GM23248 (cell line): ENCODE data around the gene AAMP. TPM values are rescaled to one million over a fixed set of nuclear protein-coding genes. Genes with fewer than 3 reads are reported as not detected.

Experiments
- DNase-seq: peaks from one replicate; pipeline ENCODE4 v3.0.0-alpha.2; 2015
- H2AFZ ChIP-seq: fragments of 200-600 bp; sonication (generic); 2 replicates; pipeline ENCODE4 v1.6.1; 2016; ENCODE audit warnings: antibody characterized with exemption
- H3F3A ChIP-seq: fragments of 200-600 bp; sonication (generic); 2 replicates; pipeline ENCODE4 v1.6.1; 2016; ENCODE audit warnings: mild to moderate bottlenecking, antibody characterized with exemption, mixed run types; ENCODE audit not compliant: insufficient read depth
- H3K27ac ChIP-seq: fragments of 200-600 bp; sonication (generic); 2 replicates; pipeline ENCODE4 v1.5.1; 2016; ENCODE audit warnings: mild to moderate bottlenecking
- H3K27me3 ChIP-seq: fragments of 200-600 bp; sonication (generic); replicated peaks from 2 replicates; pipeline ENCODE4 v1.6.1; 2016; ENCODE audit warnings: mild to moderate bottlenecking; ENCODE audit not compliant: insufficient read depth
- H3K36me3 ChIP-seq: fragments of 200-600 bp; sonication (generic); 2 replicates; pipeline ENCODE4 v1.6.1; 2016; ENCODE audit warnings: low read depth, mild to moderate bottlenecking
- H3K4me1 ChIP-seq: fragments of 200-600 bp; sonication (generic); 2 replicates; pipeline ENCODE4 v1.6.1; 2016; ENCODE audit warnings: mild to moderate bottlenecking; ENCODE audit not compliant: insufficient read depth
- H3K4me2 ChIP-seq: fragments of 200-600 bp; sonication (generic); one replicate; pipeline ENCODE4 v1.6.1; 2016; ENCODE audit warnings: mild to moderate bottlenecking; ENCODE audit not compliant: unreplicated experiment
- H3K4me3 ChIP-seq: fragments of 200-600 bp; sonication (generic); 2 replicates; pipeline ENCODE4 v1.5.1; 2016; ENCODE audit warnings: mild to moderate bottlenecking
- H3K79me2 ChIP-seq: fragments of 200-600 bp; sonication (generic); 2 replicates; pipeline ENCODE4 v1.6.1; 2016; ENCODE audit warnings: mild to moderate bottlenecking; ENCODE audit not compliant: insufficient read depth
- H3K9ac ChIP-seq: fragments of 200-600 bp; sonication (generic); 2 replicates; pipeline ENCODE4 v1.6.1; 2016; ENCODE audit warnings: mild to moderate bottlenecking
- H3K9me2 ChIP-seq: fragments of 200-600 bp; sonication (generic); 2 replicates; pipeline ENCODE4 v1.6.1; 2016; ENCODE audit warnings: mixed run types, mild to moderate bottlenecking, moderate library complexity; ENCODE audit not compliant: insufficient read depth
- H3K9me3 ChIP-seq: fragments of 200-600 bp; sonication (generic); one replicate; pipeline ENCODE4 v1.6.1; 2017; ENCODE audit warnings: low read depth
- H4K20me1 ChIP-seq: fragments of 200-600 bp; sonication (generic); 2 replicates; pipeline ENCODE4 v1.6.0; 2016; ENCODE audit not compliant: insufficient read depth
- EZH2 ChIP-seq: fragments of 200-600 bp; sonication (generic); IDR thresholded peaks from 2 replicates; pipeline ENCODE4 v1.6.1; 2018; ENCODE audit warnings: antibody characterized with exemption, mild to moderate bottlenecking; ENCODE audit not compliant: insufficient read depth, poor library complexity, severe bottlenecking
- EZH2phosphoT487 ChIP-seq: fragments of 200-600 bp; sonication (generic); IDR thresholded peaks from 2 replicates; pipeline ENCODE4 v1.6.1; 2018; ENCODE audit warnings: antibody characterized with exemption, moderate library complexity, mild to moderate bottlenecking, low read depth; ENCODE audit not compliant: insufficient read depth
- WGBS, 2 experiments: methylation state at CpG; one replicate each; pipeline ENCODE4 v1.1.6; 2015 to 2017; ENCODE audit warnings: low lambda C conversion rate in 2 of 2, low coverage in 1 of 2; ENCODE audit errors: missing lambda C conversion rate in 2 of 2; 5-methylcytosine and 5-hydroxymethylcytosine counted together
- in situ Hi-C: fragments of 300-500 bp; cut with MboI; formaldehyde crosslinking; loops from 2 replicates; pipeline ENCODE4 v1.15.0; 2020
- polyA plus RNA-seq: library from polyadenylated mRNA; unstranded; fragments of >200 nt; fragmentation: Nextera tagmentation; extraction: Ambion mirVana; gene quantifications from 2 replicates; pipeline ENCODE4 v1.2.1, GENCODE V29; 2016
- total RNA-seq: library from RNA; depleted of rRNA; stranded (reverse); fragments of >200 nt; shearing (Covaris generic); gene quantifications from 2 replicates; pipeline ENCODE4 v1.2.3, GENCODE V29; 2014

Gene AAMP
- total and polyA plus RNA-seq, 2 experiments from 2014 or later: 114 to 117 TPM

- Histone ChIP-seq H3K79me2 (peaks cover 17% of the 10 kb centered on the region), H3F3A (peaks cover 7% of the 10 kb centered on the region), H3K36me3 (no peaks in the 10 kb centered on the region), H3K9me3 (no peaks in the 10 kb centered on the region), H3K9ac (no peak overlapping the region), H3K4me1 (peaks cover 8% of the 10 kb centered on the region), H3K9me2 (no peaks in the 10 kb centered on the region), H2AFZ (no peak overlapping the region), H3K4me2 (no peak overlapping the region), H3K4me3 (no peak overlapping the region), H4K20me1 (no peaks in the 10 kb centered on the region), H3K27me3 (no peaks in the 10 kb centered on the region), H3K27ac (no peak overlapping the region)
- WGBS, 2 experiments: 86 to 90% methylated on average over 1 of the region's 1 CpG
- in situ Hi-C loops: no loop called here
- no peak for DNase-seq
- TF ChIP-seq EZH2: no peak
- TF ChIP-seq EZH2phosphoT487: no peak
These were observed 26.3 kb upstream of the AAMP start for GRCh38 chr2:218296200-218296599.

GRCh38 chr2:218295029-218295428 is 25.1 kb upstream of the AAMP start:
- no peaks in the 10 kb centered on the region for H4K20me1 ChIP-seq
- H3K9ac ChIP-seq: no peak overlapping the region
- H3K27me3 ChIP-seq: no peaks in the 10 kb centered on the region
- H3K4me2 ChIP-seq: no peak overlapping the region
- H3F3A ChIP-seq: peaks cover 7% of the 10 kb centered on the region
- H3K27ac ChIP-seq: no peak overlapping the region
- H3K36me3 ChIP-seq: no peaks in the 10 kb centered on the region
- H2AFZ ChIP-seq: no peak overlapping the region
- no peak for DNase-seq
- no peak for TF ChIP-seq EZH2
- TF ChIP-seq EZH2phosphoT487: no peak
- 80 to 85% methylated on average over 7 of the region's 7 CpGs for WGBS, 2 experiments
- H3K4me1 ChIP-seq: peaks cover 20% of the 10 kb centered on the region
- in situ Hi-C loops: no loop called here
- H3K79me2 ChIP-seq: peaks cover 28% of the 10 kb centered on the region
- H3K9me2 ChIP-seq: no peaks in the 10 kb centered on the region
- no peaks in the 10 kb centered on the region for H3K9me3 ChIP-seq
- H3K4me3 ChIP-seq: no peak overlapping the region

GRCh38 chr2:218294430-218295022 is 24.6 kb upstream of the AAMP start:
- in situ Hi-C loops: no loop called here
- no peak overlapping the region for H3K9ac ChIP-seq
- no peaks in the 10 kb centered on the region for H3K9me2 ChIP-seq

GRCh38 chr2:218293715-218294429 is 23.9 kb upstream of the AAMP start:
- no peak for DNase-seq
- H3K27ac ChIP-seq: no peak overlapping the region
- no peak overlapping the region for H3K4me2 ChIP-seq
- H3K79me2 ChIP-seq: peaks cover 40% of the 10 kb centered on the region
- no peak overlapping the region for H3K9ac ChIP-seq
- no peaks in the 10 kb centered on the region for H4K20me1 ChIP-seq
- in situ Hi-C loops: no loop called here
- no peaks in the 10 kb centered on the region for H3K9me3 ChIP-seq
- 67 to 71% methylated on average over 5 of the region's 5 CpGs for WGBS, 2 experiments
- no peak overlapping the region for H2AFZ ChIP-seq
- no peak overlapping the region for H3K4me3 ChIP-seq
- H3K9me2 ChIP-seq: no peaks in the 10 kb centered on the region
- peaks cover 24% of the 10 kb centered on the region for H3K4me1 ChIP-seq
- peaks cover 11% of the 10 kb centered on the region for H3F3A ChIP-seq
- H3K36me3 ChIP-seq: no peaks in the 10 kb centered on the region
- TF ChIP-seq EZH2phosphoT487 (no peak), EZH2 (no peak)
- H3K27me3 ChIP-seq: no peaks in the 10 kb centered on the region

More at GRCh38 chr2:218294430-218295022, 24.6 kb upstream of the AAMP start:
- Histone ChIP-seq H3K4me1 (peaks cover 23% of the 10 kb centered on the region), H3K36me3 (no peaks in the 10 kb centered on the region), H4K20me1 (no peaks in the 10 kb centered on the region), H2AFZ (no peak overlapping the region), H3K4me2 (no peak overlapping the region), H3K4me3 (no peak overlapping the region), H3K27me3 (no peaks in the 10 kb centered on the region), H3K9me3 (no peaks in the 10 kb centered on the region), H3K79me2 (peaks cover 33% of the 10 kb centered on the region), H3F3A (peaks cover 7% of the 10 kb centered on the region), H3K27ac (no peak overlapping the region)
- WGBS, 2 experiments: 89 to 92% methylated on average over 5 of the region's 5 CpGs
- TF ChIP-seq EZH2phosphoT487: no peak
- TF ChIP-seq EZH2: no peak
- DNase-seq: no peak
